T-helper 1 cell (primary cell): Measurements from ENCODE around the gene MED25.

Experiments used
- DNase-seq, 5 donors: peaks; one replicate each; pipeline ENCODE4 v3.0.0-alpha.2; 2012 to 2020

MED25 gene

GRCh38 chr19:49845414-49845813 lies 27.3 kb downstream of the MED25 start:
- no peak for DNase-seq

DNA sequence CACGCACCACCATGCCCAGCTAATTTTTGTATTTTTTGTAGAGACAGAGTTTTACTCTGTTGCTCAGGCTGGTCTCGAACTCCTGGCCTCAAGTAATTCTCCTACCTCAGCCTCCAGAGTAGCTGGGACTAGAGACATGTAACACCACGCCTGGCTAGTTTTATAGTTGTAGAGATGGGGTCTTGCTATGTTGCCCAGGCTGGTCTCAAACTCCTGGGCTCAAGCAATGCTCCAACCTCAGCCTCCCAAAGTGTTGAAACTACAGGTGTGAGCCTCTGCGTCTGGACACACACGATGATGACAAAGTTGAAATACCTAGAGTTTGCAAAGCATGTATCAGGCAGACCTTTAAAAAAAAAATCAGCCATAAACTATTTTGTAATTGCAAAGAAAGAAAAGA lies 28.3 kb downstream of the MED25 start:
- no peak for DNase-seq

DNA sequence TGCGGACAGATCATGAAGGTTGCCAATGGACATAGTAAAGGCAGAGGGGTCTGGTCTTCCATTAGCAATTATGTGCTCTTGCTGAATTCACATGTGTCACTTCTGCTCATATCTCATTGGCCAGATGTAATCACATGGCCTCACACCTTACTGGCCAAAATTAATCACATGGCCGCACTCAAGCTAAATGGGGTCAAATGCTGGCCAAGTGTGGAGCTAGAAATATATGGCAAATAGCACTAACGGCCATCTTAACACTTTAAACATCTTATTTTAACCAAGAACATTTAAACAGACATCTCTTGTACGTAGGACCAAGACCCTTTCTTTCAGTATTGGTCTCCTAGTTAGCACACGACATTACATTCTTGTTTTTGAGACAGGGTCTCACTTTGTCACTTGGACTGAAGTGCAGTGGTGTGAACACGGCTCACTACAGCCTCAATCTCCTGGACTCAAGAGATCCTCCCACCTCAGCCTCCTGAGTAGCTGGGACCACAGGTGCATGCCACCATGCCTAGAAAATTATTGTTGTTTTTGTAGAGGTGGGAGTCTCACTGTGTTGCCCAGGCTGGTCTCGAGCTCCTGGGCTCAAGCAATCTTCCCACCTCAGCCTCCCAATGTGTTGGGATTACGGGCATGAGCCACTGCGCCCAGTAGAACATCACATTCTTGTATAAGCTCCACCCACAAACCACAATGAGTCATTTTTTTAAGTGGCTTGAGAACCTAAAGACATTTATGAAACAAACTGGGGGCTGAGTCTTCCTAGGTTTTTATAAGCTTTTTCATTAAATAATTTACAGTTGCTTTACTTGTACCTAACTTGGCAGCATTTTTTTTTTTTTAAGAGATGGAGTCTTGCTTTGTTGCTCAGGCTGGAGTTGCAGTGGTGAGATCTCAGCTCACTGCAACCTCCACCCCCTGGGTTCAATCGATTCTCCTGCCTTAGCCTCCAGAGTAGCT lies 29.9 kb downstream of the MED25 start:
- peak in 1 of 5 donors; percentile 60 for DNase-seq

GRCh38 chr19:49848938-49849337 lies 30.8 kb downstream of the MED25 start:
- DNase-seq: no peak

DNA sequence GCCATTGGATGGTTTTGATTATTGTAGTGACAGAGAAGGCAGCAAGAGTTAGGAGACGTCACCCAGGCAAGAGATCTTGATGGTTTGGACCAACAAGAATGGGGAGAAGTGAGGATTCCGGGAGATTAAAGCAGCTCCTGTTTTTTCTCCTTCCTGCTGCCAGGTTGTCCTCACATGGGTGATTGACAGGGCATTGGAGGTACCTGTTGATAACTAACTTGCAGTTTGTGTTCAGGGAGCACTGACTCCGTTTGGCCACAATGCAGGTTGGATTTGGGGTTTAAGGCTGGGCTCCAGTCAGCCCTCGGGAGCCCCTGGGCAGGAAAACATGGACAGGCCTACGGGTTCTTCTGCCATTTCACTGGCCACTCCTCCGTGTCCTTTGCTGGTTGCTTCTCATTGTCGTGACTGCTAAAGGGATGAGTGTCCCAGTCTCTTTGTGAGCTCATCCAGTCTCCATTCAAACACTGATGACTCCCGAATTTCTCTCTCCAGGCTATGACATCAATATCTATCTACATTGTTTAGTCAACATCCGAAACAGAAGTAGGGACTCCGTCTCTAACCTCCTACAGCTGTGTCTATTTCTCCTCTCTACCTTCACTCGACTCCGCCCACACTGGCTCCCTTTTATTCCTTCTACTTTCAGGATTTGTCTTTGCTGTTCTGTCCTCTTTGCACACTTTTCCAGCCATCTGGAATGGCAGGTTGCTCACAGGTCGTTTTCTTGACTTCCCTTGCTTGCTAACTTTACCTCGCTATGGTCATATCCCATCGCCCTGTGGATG lies 31.5 kb downstream of the MED25 start:
- no peak for DNase-seq

DNA sequence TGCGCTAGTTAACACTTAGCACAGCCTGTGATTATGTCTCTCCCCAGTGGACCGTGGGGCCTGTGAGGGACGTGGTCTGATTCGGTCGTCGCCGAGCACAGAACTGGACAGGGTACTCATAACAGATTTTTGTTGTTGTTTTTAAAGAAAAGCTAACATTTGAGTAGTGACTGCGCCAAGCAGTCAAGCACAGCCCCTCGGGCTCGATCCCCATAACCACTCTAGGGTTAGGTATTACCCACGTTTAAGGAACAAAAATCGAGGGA lies 32.1 kb downstream of the MED25 start:
- DNase-seq: no peak

DNA sequence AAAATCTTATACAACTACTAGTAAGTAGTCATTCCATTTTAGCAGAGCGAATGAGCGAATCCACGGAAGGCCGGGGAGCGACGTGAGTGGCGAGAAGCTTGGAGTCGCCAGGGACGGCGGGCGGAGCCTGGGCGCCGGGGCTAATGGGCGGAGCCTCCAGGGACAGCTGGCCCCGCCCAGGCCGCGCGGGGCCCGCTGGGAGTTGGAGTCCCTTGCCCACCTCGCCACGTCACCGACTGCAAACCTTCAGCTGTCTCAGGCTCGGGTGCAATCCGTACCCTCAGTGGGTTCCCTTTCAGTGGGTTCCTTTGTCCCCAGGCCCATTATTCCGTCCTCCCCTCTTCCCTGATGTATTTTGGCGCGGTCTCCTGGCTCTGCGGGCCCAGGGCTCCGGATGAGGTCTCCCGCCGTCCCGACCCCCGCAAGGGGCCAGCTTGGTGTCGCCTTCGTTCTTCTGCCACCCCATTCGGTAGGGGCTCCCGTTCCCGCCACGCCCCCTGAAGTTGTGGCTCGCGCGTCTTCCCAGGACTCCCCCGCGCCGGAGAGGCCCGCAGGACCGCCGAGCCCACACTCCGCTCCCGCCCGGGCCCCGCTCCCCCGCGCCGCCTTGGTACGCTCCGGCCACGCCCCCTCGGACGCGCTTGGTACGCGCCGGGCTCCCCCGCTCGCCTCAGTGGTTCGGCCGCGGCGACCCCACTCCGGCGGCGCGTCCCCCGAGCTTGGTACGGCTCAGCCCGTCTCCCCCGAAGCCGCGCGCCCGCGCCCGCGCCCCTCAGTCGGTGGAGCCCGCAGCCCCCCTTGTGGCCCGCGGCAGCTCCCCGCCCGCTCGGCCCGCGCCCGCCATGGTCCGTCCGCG lies 32.6 kb downstream of the MED25 start, which contains the start of gene PTOV1:
TSS of gene PTOV1 (plus strand) at position 673 of the 856 bp plus-strand sequence.
- peak; percentile 75 to 90 (median 83) for DNase-seq

- peak in 1 of 5 donors; percentile 35 for DNase-seq
Observed at GRCh38 chr19:49851456-49852259, 33.6 kb downstream of the MED25 start.

DNA sequence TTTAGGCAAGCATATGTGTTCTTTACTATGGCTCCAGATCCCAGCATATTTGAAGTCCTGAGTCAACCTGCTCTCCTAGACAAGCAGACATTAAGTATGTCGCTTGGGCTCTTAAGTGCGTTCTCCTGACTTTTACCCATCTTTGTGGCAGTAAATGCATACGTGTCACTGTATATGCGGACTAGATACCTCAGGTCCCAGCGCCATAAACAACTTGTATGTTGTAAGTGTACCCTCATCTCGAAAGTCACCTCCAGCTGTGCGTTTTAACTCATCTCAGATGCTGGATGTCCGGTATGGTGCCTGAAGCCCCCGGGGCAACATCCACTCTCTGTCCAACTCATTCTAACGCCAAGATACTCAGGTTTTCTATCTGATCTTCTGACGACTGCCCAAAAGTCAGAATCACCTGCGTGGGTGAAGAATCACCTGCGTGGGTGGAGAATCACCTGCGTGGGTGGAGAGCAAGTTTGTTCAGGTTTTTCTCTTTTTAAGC lies 34.6 kb downstream of the MED25 start:
- DNase-seq: no peak

DNA sequence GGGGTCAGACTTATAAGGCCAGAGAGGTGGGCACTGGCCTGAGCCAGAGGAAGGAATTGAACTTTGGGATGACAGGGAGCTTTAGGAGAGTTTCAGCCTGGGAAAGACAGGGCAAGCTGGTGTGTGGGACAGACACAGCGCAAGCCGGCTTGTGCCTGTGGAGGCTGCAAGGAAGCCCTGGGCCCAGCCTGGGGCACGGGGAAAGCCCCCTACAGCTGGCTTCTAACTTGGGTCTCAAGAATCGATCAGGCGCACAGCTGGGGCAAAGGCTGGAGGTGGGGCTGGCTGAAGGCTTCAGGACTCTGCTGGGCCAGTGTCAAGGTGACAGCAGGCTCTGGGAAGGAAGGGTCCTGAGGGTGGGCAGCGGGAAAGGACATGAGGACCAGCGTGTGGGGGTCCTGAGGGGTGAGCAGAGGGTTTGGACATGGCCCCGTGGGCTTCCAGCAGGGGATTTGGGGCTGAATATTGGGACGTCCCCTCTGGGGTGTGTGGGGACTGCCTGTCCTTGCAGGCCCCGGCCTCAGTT lies 35.8 kb downstream of the MED25 start:
- DNase-seq: no peak

- no peak for DNase-seq
Observed at GRCh38 chr19:49854378-49855263, 36.5 kb downstream of the MED25 start.

DNA sequence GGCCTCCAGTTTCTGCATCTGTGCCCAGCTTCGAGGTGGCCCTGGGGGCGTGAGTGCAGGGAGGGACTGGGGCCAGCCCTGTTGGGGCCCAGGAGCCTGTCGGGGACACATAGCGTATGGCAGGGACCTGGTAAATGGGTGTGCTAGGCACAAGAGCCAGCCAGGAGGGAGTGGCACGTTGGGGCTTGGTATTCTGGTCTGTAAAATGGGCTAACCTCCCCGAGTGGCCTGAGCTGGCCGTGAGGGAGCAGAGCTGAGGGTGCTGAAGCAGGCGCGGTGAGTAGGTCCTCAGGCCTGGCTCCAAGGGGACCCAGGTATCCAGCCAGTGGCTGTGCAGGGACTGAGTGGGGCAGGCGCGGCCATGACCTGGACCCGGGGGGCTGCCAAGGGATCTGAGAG lies 37.2 kb downstream of the MED25 start:
- no peak for DNase-seq

DNA sequence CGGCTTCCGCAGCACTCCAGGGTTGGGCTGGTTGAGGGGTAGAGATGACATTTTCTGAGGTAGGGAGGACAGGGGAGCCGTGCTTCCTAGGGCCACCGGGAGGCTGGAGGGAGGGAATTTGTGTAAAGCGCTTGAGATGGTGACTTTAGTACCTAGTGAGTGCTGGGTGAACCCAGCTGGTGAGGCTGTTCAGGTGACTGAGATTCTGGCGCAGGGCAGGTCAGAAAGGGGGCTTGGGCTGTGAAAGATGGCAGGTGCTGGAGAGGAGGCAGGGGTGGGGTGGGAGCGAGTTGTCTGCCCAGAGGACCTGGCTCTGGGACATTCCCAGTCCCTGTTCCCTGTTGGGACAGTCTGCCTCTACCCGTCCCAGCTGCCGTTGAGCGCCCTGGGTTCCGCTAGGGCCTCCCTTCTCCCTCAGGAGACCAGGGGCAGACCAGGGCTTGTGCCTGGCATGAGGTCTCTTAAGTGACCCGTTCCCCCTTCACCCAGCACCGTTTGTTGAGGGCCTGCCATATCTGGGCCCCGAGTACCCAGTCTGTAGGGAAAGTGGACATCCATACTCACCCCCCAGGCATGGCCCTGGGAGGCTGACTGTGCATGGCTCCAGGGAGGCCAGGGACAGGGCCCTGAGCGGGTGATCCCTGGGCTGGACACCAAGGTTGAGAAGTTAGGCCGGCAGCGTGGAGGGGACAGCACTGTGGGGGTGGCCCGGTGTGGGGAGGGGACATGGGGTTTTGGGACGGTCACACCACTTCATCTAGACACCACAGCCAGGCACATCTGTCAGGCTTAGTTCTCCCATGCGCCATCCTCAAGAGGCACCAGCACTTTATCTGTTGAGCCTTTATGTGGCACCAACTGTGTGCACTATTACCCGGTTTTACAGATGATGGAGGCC lies 37.8 kb downstream of the MED25 start:
- no peak for DNase-seq

- no peak for DNase-seq
Observed at GRCh38 chr19:49856574-49857021, 38.5 kb downstream of the MED25 start.

DNA sequence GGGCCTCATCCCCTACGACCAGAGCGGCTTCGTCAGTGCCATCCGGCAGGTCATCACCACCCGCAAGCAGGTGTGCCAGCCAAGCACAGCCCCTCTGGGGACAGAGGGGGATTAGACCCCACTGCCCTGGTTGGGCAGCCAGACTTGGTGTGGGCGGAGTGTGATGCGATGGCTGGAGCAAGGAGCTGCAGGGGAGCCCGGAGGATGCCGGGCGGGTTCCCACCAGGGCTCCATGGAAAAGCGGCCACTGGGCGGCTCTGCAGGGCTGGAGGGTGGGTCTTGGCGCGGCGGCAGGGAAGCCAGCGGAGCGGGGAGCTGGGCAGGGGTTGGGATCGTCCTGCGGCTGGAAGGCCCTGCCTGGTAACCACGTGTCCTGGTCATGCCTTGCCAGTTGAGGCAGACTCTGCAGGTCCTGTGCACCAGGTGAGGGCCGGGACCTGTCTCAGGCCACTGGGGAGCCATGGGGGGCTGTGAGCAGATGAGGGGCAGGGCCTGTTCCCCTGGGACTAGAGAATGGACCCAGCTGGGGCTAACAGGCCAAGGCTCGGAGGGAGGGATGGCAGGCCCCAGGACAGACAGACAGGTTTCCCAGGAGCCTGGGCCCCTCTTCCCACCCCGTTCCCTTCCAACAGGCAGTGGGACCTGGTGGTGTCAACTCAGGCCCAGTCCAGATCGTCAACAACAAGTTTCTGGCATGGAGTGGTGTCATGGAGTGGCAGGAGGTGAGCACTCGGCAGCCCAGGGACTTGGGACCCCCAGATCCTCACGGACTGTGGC lies 39.2 kb downstream of the MED25 start:
- no peak for DNase-seq

DNA sequence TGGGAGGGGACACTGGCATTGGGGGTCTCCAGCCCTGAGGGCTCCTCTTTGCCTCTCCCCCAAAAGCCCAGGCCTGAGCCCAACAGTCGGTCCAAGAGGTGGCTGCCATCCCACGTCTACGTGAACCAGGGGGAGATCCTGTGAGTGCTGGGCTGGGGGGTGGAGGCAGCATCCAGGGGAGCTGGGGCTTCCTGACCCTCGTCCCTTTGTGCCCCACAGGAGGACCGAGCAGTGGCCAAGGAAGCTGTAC lies 39.7 kb downstream of the MED25 start:
- no peak for DNase-seq

- DNase-seq: no peak
Observed at GRCh38 chr19:49858088-49858985, 40.2 kb downstream of the MED25 start.
